Lung (tissue), 12 donors: ENCODE measurements around the gene DDX1. TPM values are rescaled to one million over a fixed set of nuclear protein-coding genes. Genes with fewer than 3 reads are reported as not detected.
A peak's percentile ranks its signal among the peaks of the same experiment; 100 is the strongest.

ENCODE experiments used
- ATAC-seq: fragments of 200-7000 bp; cut with Tn5 transposase; one replicate; pipeline ENCODE4 v1.9.1; 2020; ENCODE audit warnings: moderate number of reproducible peaks; ENCODE audit not compliant: insufficient read depth, low FRiP score
- DNase-seq, 3 donors: peaks; one replicate each; pipeline ENCODE4 v3.0.0-alpha.2; 2013 to 2017
- H3K27ac ChIP-seq, 2 donors: one replicate each; pipeline ENCODE4 v1.5.1; 2013; ENCODE audit warnings: mild to moderate bottlenecking in 2 of 2, moderate library complexity in 2 of 2, control low read depth in 1 of 2, inconsistent platforms in 1 of 2, low read depth in 1 of 2, low read length in 1 of 2
- H3K27me3 ChIP-seq, 3 donors: one replicate each; pipeline ENCODE4 v1.5.1; 2013; ENCODE audit warnings: low read length in 2 of 3; ENCODE audit not compliant: control insufficient read depth in 3 of 3, insufficient read depth in 3 of 3
- H3K36me3 ChIP-seq, 4 donors: one replicate each; pipeline ENCODE4 v1.5.1; 2013; ENCODE audit warnings: low read length in 4 of 4, mild to moderate bottlenecking in 1 of 4, moderate library complexity in 1 of 4; ENCODE audit not compliant: control insufficient read depth in 4 of 4, insufficient read depth in 4 of 4
- H3K4me1 ChIP-seq, 5 donors: one replicate each; pipeline ENCODE4 v1.5.1; 2013; ENCODE audit warnings: low read length in 5 of 5, mild to moderate bottlenecking in 2 of 5, moderate library complexity in 1 of 5; ENCODE audit not compliant: control insufficient read depth in 5 of 5, insufficient read depth in 5 of 5
- H3K4me3 ChIP-seq: one replicate; pipeline ENCODE4 v1.5.1; 2013; ENCODE audit warnings: mild to moderate bottlenecking, control low read depth, moderate library complexity
- H3K9ac ChIP-seq, 2 donors: one replicate each; pipeline ENCODE4 v1.5.1; 2013; ENCODE audit warnings: low read length in 2 of 2, control low read depth in 1 of 2; ENCODE audit not compliant: insufficient read depth in 1 of 2
- H3K9me3 ChIP-seq, 4 donors: one replicate each; pipeline ENCODE4 v1.5.1; 2013; ENCODE audit warnings: low read length in 3 of 4, mild to moderate bottlenecking in 1 of 4, moderate library complexity in 1 of 4; ENCODE audit not compliant: control insufficient read depth in 4 of 4, insufficient read depth in 3 of 4
- CTCF ChIP-seq: IDR thresholded peaks from 2 replicates; pipeline ENCODE4 v1.5.1; 2012; ENCODE audit warnings: mild to moderate bottlenecking; ENCODE audit errors: control extremely low read depth, extremely low read depth
- WGBS, 2 donors: extraction: QIAGEN DNeasy Blood & Tissue Kit; methylation state at CpG; one replicate each; pipeline ENCODE4 v1.1.7; 2013; 5-methylcytosine and 5-hydroxymethylcytosine counted together
- polyA plus RNA-seq, 2 donors: library from polyadenylated mRNA; stranded (reverse); fragments of 200-250 nt; gene quantifications; one replicate each; pipeline ENCODE4 v1.2.1, GENCODE V29; 2013
- total RNA-seq, 2 donors: library from RNA; depleted of rRNA in 1 of 2; stranded (reverse); fragments of >200 nt in 1 of 2; gene quantifications; one replicate each; pipeline ENCODE4 v1.2.1, GENCODE V29; 2014 to 2021
- donor health status: control.
- donor health status: control.
- donor health status: Bipolar disorder and iron deficiency.
- donor health status: healthy.
- donor health status: DM: yes; HTN: yes; CAD: no.

DDX1 gene
- total and polyA plus RNA-seq, 4 donors, result 53.7 to 85.2 (median 60.5) TPM

DNA sequence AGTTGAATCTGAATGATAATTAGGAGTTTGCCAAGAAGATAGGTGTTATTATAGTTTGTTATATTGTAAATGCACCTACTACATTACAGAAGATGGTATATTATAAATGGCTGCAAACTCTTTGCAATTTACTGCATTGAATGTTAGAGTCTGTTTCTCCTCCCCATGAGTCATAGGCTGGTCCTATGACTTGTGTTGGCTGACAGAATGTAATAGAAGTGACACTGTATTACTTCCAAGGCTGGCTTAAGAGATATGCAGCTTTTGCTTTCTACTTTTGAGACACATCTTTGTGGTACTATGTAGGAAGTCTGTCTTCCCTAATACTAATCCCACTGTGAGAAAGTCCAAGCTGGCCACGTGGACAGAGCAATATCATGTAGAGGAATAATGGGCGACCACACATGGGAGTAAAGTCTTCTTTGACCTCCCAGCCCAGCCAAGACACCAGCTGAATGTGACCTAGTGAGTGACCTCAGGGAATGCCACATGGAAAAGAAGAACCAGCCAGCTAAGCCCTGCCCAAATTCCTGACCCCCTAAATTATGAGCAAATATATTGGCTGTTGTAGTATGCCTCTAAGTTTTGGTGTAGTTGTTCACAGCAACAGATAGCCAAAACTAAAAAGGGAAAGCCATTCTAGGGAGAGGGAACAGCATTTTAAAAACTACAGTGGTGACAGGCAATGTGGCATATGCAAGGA is 6.8 kb upstream of the DDX1 start:
- no peaks in the 10 kb centered on the region for H3K9me3 ChIP-seq
- no peak overlapping the region for H3K9ac ChIP-seq
- ATAC-seq (no peak), DNase-seq (no peak)
- no peak for TF ChIP-seq CTCF
- no peak overlapping the region for H3K27ac ChIP-seq
- H3K4me1 ChIP-seq, result no peaks in the 10 kb centered on the region
- H3K4me3 ChIP-seq, result no peak overlapping the region
- WGBS, 2 donors, result 90% methylated on average over 2 of the region's 2 CpGs
- no peaks in the 10 kb centered on the region for H3K27me3 ChIP-seq
- no peaks in the 10 kb centered on the region for H3K36me3 ChIP-seq

DNA sequence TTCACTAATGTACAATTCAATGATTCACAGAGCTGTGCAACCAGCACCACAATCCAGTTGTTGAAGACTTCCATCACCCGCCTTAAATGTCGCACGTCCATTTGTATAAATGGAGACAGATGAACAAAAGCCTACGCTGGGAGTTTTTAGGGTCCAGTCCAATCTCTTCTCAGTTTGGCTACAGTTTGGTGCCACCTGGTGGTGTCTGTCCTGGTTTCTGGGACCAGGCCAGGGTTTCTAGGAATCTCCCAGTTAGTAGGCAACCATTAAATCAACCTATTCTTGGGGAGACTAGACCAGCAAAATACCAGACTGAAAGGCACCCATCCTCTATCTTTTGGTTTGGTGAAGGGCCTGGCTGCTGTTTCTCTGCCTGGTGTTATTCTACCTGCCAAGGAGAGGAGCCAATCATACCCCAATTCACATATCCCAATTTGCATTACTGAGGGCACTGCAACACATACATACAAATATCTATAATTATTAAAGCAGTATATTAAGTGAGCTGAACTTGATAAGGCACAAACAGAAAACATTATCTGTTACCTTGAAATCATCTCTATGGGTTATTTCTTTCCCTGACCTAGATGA is 3.2 kb upstream of the DDX1 start:
- Histone ChIP-seq H3K27me3 (no peaks in the 10 kb centered on the region), H3K27ac (no peak overlapping the region), H3K36me3 (peaks cover 0 to 3% (median 0%) of the 10 kb centered on the region in 4 donors), H3K4me1 (peaks cover 0 to 14% (median 2%) of the 10 kb centered on the region in 5 donors), H3K4me3 (no peak overlapping the region), H3K9me3 (no peaks in the 10 kb centered on the region), H3K9ac (no peak overlapping the region)
- DNase-seq, result peak; percentile 40 to 65 (median 51)
- TF ChIP-seq CTCF, result no peak
- WGBS, 2 donors, result 52 to 56% methylated on average over 4 of the region's 4 CpGs
- no peak for ATAC-seq

GRCh38 chr2:15591373-15591691 is 336 bp upstream of the DDX1 start:
- DNase-seq (no peak), ATAC-seq (no peak)
- 20 to 25% methylated on average over 7 of the region's 7 CpGs for WGBS, 2 donors
- peaks cover 0 to 15% (median 10%) of the 10 kb centered on the region in 4 donors for H3K36me3 ChIP-seq
- H3K9ac ChIP-seq, result peak overlapping the region; percentile 66 to 92
- H3K4me3 ChIP-seq, result peak overlapping the region; percentile 97
- H3K4me1 ChIP-seq, result peaks cover 0 to 14% (median 8%) of the 10 kb centered on the region in 5 donors
- H3K27ac ChIP-seq, result peak overlapping the region; percentile 83 to 91
- no peak for TF ChIP-seq CTCF
- no peaks in the 10 kb centered on the region for H3K9me3 ChIP-seq
- H3K27me3 ChIP-seq, result no peaks in the 10 kb centered on the region

DNA sequence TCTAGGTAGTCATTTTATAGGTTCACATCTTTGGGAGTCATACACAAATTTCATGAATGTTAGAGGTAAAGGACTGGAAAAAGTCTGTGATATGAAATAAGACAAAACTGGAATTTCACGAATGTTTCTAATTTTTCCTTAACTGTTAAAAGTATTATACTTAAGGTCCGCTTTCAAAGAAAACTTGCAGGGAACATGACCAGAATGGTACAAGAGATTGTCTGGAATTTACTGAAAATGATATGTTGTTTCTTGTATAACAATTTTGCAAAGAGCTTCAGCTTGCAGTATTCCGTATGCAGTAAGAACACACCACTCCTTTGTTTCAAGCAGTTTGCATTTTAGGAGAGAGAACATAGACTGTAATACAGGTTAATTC is 1.6 kb downstream of the DDX1 start:
- Histone ChIP-seq H3K9me3 (no peaks in the 10 kb centered on the region), H3K4me3 (no peak overlapping the region), H3K27me3 (no peaks in the 10 kb centered on the region), H3K4me1 (peaks cover 0 to 14% (median 8%) of the 10 kb centered on the region in 5 donors), H3K9ac (no peak overlapping the region), H3K27ac (no peak overlapping the region), H3K36me3 (peaks cover 1 to 22% (median 18%) of the 10 kb centered on the region in 4 donors)
- TF ChIP-seq CTCF, result no peak
- 91% methylated on average over 3 of the region's 3 CpGs for WGBS, 2 donors
- ATAC-seq (no peak), DNase-seq (no peak)
